GM23338 (cell line): ENCODE results near the gene CRISPLD2.

Source experiments
- CTCF ChIP-seq, 2 experiments: fragments of 200-600 bp in 1 of 2; sonication (generic) in 1 of 2; conservative IDR thresholded peaks; 2 replicates each; pipeline versions ENCODE4 v1.5.1 to v1.6.1; 2016 to 2017; ENCODE audit warnings: antibody characterized with exemption in 2 of 2, low read depth in 2 of 2, mild to moderate bottlenecking in 2 of 2, moderate library complexity in 1 of 2
- EZH2 ChIP-seq: fragments of 200-600 bp; sonication (generic); IDR thresholded peaks from one replicate; pipeline ENCODE4 v1.8.0; 2017; ENCODE audit warnings: antibody characterized with exemption, mild to moderate bottlenecking, low read depth; ENCODE audit not compliant: unreplicated experiment
- JUNB ChIP-seq: IDR thresholded peaks from one replicate; pipeline ENCODE4 v1.6.1; 2016; ENCODE audit warnings: antibody characterized with exemption; ENCODE audit not compliant: unreplicated experiment
- REST ChIP-seq: IDR thresholded peaks from one replicate; pipeline ENCODE4 v1.6.1; 2018; ENCODE audit warnings: antibody characterized with exemption; ENCODE audit not compliant: unreplicated experiment
- STAT1 ChIP-seq: IDR thresholded peaks from one replicate; pipeline ENCODE4 v1.6.1; 2016; ENCODE audit warnings: antibody characterized with exemption; ENCODE audit not compliant: unreplicated experiment

GRCh38 chr16:84917492-84917891 is 97.7 kb downstream of the CRISPLD2 start:
- no peak for TF ChIP-seq CTCF (conservative IDR thresholded peaks at IDR 0.05; ENCODE audit: low read depth in 2 of 2)
- TF ChIP-seq JUNB = no peak
- TF ChIP-seq EZH2 = no peak
- TF ChIP-seq REST = no peak
- no peak for TF ChIP-seq STAT1
